K562 (cell line): Measurements from ENCODE around the gene INO80E. TPM values are rescaled to one million over a fixed set of nuclear protein-coding genes. Genes with fewer than 3 reads are reported as not detected.

Experiments
- ATAC-seq: fragments of 200-7000 bp; cut with Tn5 transposase; 3 replicates; pipeline ENCODE4 v1.9.1; 2020; ENCODE audit warnings: moderate library complexity
- BruUV-seq: library from RNA; stranded (reverse); fragments of 400-500 nt; replicated peaks from 2 replicates; lab custom pipeline; 2021; lab: Mats Ljungman, UMichigan
- CTCF ChIA-PET: fragments of 300-600 bp; formaldehyde crosslinking; extraction: SDS; loops from one replicate; lab custom pipeline; 2021; ENCODE audit warnings: low intra/inter-chr PET ratio; lab: Yijun Ruan, JAX
- POLR2A ChIA-PET: fragments of 300-600, 350-650 bp; sonication (Branson Sonifier 250); formaldehyde crosslinking; extraction: SDS; loops from one replicate; lab custom pipeline; 2021; ENCODE audit warnings: antibody characterized with exemption, inconsistent platforms; lab: Yijun Ruan, JAX
- DNase-seq, 4 experiments: peaks; one replicate each; pipeline versions ENCODE4 v3.0.0 to v3.0.0-alpha.2; 2011 to 2018; ENCODE audit warnings: low spot score in 3 of 4, mixed read lengths in 3 of 4; ENCODE audit errors: extremely low read depth in 1 of 4
- FAIRE-seq: peaks from 2 replicates; lab custom pipeline; 2011; peaks lifted over from hg19 to GRCh38; lab: Jason Lieb, UNC
- H2AFZ ChIP-seq: 2 replicates; pipeline ENCODE4 v1.6.0; 2011; ENCODE audit warnings: low read depth, low read length, control low read depth, inconsistent platforms
- H3K27ac ChIP-seq: fragments of 200-600 bp; 3 replicates; pipeline ENCODE4 v1.8.0; 2011; ENCODE audit warnings: low read depth, mild to moderate bottlenecking, control low read depth, inconsistent platforms, low read length, moderate library complexity, mixed read lengths; ENCODE audit errors: extremely low read depth
- H3K27me3 ChIP-seq, 2 experiments: fragments of 300-600 bp in 1 of 2; 2 replicates in 1 of 2; 3 replicates in 1 of 2; pipeline versions ENCODE4 v1.6.0 to v1.8.0; 2011; ENCODE audit warnings: inconsistent platforms in 2 of 2, low read length in 2 of 2, mild to moderate bottlenecking in 1 of 2, mixed read lengths in 1 of 2, moderate library complexity in 1 of 2; ENCODE audit not compliant: control insufficient read depth in 2 of 2, insufficient read depth in 2 of 2
- H3K36me3 ChIP-seq: fragments of 300-600 bp; 3 replicates; pipeline ENCODE4 v1.8.0; 2011; ENCODE audit warnings: mild to moderate bottlenecking, low read length, inconsistent platforms; ENCODE audit not compliant: control insufficient read depth, insufficient read depth
- H3K4me1 ChIP-seq, 2 experiments: fragments of 200-600 bp in 1 of 2; replicated peaks in 1 of 2; 2 replicates in 1 of 2; 3 replicates in 1 of 2; pipeline versions ENCODE4 v1.5.1 to v1.8.0; 2011; ENCODE audit warnings: inconsistent platforms in 2 of 2, low read length in 2 of 2, mild to moderate bottlenecking in 1 of 2, mixed read lengths in 1 of 2, moderate library complexity in 1 of 2; ENCODE audit not compliant: control insufficient read depth in 2 of 2, insufficient read depth in 2 of 2
- H3K4me2 ChIP-seq: 2 replicates; pipeline ENCODE4 v1.6.1; 2011; ENCODE audit warnings: low read length, control low read depth, inconsistent platforms, mixed read lengths; ENCODE audit not compliant: insufficient read depth
- H3K4me3 ChIP-seq: fragments of 200-600 bp; sonication (generic), shearing (Covaris generic); 2 replicates; pipeline ENCODE4 v1.5.1; 2016; ENCODE audit warnings: control low read depth, inconsistent platforms
- H3K79me2 ChIP-seq: fragments of 200-600 bp; 3 replicates; pipeline ENCODE4 v1.8.0; 2011; ENCODE audit warnings: low read length, inconsistent platforms; ENCODE audit not compliant: control insufficient read depth, insufficient read depth
- H3K9ac ChIP-seq, 2 experiments: 2 replicates each; pipeline versions ENCODE4 v1.6.0 to v1.6.1; 2011; ENCODE audit warnings: low read depth in 2 of 2, low read length in 2 of 2, control low read depth in 1 of 2, inconsistent platforms in 1 of 2, mild to moderate bottlenecking in 1 of 2, mixed read lengths in 1 of 2; ENCODE audit not compliant: insufficient read depth in 1 of 2
- H3K9me1 ChIP-seq: one replicate; pipeline ENCODE4 v1.6.0; 2011; ENCODE audit warnings: inconsistent platforms, mild to moderate bottlenecking, low read length, moderate library complexity; ENCODE audit not compliant: control insufficient read depth, insufficient read depth
- H3K9me3 ChIP-seq: replicated peaks from 2 replicates; pipeline ENCODE4 v1.5.1; 2011; ENCODE audit warnings: low read depth, low read length, inconsistent platforms; ENCODE audit not compliant: control insufficient read depth, insufficient read depth
- H4K20me1 ChIP-seq: replicated peaks from 2 replicates; pipeline ENCODE4 v1.6.1; 2011; ENCODE audit warnings: low read length, inconsistent platforms, mixed read lengths; ENCODE audit not compliant: control insufficient read depth, insufficient read depth
- CREM ChIP-seq: IDR thresholded peaks from 2 replicates; pipeline ENCODE4 v1.6.1; 2014; ENCODE audit warnings: antibody characterized with exemption, low read depth
- HEY1 ChIP-seq: fragments of 250-450 bp; sonication (Bioruptor Pico); IDR thresholded peaks from 2 replicates; pipeline ENCODE4 v1.5.0; 2020; ENCODE audit warnings: mild to moderate bottlenecking, moderate library complexity, borderline replicate concordance
- MEIS2 ChIP-seq: fragments of 450-650 bp; IDR thresholded peaks from 2 replicates; pipeline ENCODE4 v1.6.1; 2014; ENCODE audit warnings: mild to moderate bottlenecking; ENCODE audit not compliant: partially characterized antibody
- MNT ChIP-seq, 2 experiments: fragments of 450-650 bp; conservative IDR thresholded peaks; 2 replicates each; pipeline ENCODE4 v1.6.1; 2017; ENCODE audit warnings: mild to moderate bottlenecking in 2 of 2, moderate library complexity in 2 of 2
- MYC ChIP-seq, 2 experiments: fragments of 250-450 bp in 1 of 2; sonication (Bioruptor Pico) in 1 of 2; IDR thresholded peaks; 2 replicates each; pipeline versions ENCODE4 v1.5.1 to v1.6.1; 2012 to 2021; ENCODE audit warnings: low read depth in 2 of 2, borderline replicate concordance in 1 of 2, improper control_type of control experiment in 1 of 2, low read length in 1 of 2, mild to moderate bottlenecking in 1 of 2, moderate library complexity in 1 of 2
- PKNOX1 ChIP-seq: fragments of 450-650 bp; IDR thresholded peaks from 2 replicates; pipeline ENCODE4 v1.6.1; 2016
- PRMT5 ChIP-seq: sonication (generic); formaldehyde crosslinking; IDR thresholded peaks from 2 replicates; pipeline ENCODE4 v1.5.0; 2020; ENCODE audit warnings: missing genetic modification reagents
- SMARCA5 ChIP-seq: fragments of 450-650 bp; IDR thresholded peaks from 2 replicates; pipeline ENCODE4 v1.6.1; 2016
- SP1 ChIP-seq: sonication (generic); formaldehyde crosslinking; IDR thresholded peaks from 2 replicates; pipeline ENCODE4 v1.8.1; 2022; ENCODE audit warnings: mild to moderate bottlenecking, missing genetic modification reagents
- TOE1 ChIP-seq, 2 experiments: fragments of 450-650 bp in 1 of 2; sonication (generic) in 1 of 2; formaldehyde crosslinking in 1 of 2; IDR thresholded peaks; 2 replicates each; pipeline versions ENCODE4 v1.7.1 to v1.8.0; 2016 to 2022; ENCODE audit warnings: borderline replicate concordance in 2 of 2, mild to moderate bottlenecking in 2 of 2, antibody characterized with exemption in 1 of 2, inconsistent platforms in 1 of 2, low read depth in 1 of 2, missing genetic modification reagents in 1 of 2, moderate library complexity in 1 of 2
- UBTF ChIP-seq, 2 experiments: IDR thresholded peaks; 2 replicates each; pipeline ENCODE4 v1.6.1; 2012; ENCODE audit warnings: improper control_type of control experiment in 2 of 2, low read depth in 2 of 2, low read length in 2 of 2, borderline replicate concordance in 1 of 2
- VEZF1 ChIP-seq: fragments of 200-800 bp; sonication (Bioruptor generic); IDR thresholded peaks from 2 replicates; pipeline ENCODE4 v1.6.1; 2017; ENCODE audit warnings: missing genetic modification characterization, missing compliant biosample characterization
- WGBS: fragments of 100-300 bp; shearing (Covaris generic); methylation state at CpG from one replicate; pipeline ENCODE4 v1.1.6; 2016; ENCODE audit warnings: low coverage, mixed read lengths; ENCODE audit not compliant: insufficient coverage; ENCODE audit errors: missing lambda C conversion rate; 5-methylcytosine and 5-hydroxymethylcytosine counted together
- in situ Hi-C: fragments of 300-500 bp; cut with MboI; formaldehyde crosslinking; loops from 4 replicates; pipeline ENCODE4 v1.15.0; 2018; ENCODE audit warnings: inconsistent platforms, mixed read lengths
- intact Hi-C: fragments of 100-400 bp; cut with micrococcal nuclease; formaldehyde crosslinking; loops from 2 replicates; pipeline ENCODE4 v1.14.2; 2022
- polyA plus RNA-seq, 8 experiments: library from polyadenylated mRNA; depleted of rRNA in 4 of 8; stranded (reverse) in 5 of 8; unstranded in 3 of 8; fragments of >200 nt; fragmentation: Nextera tagmentation in 2 of 8; fragmentation: Illumina TruSeq in 1 of 8; extraction: Ambion mirVana in 2 of 8; extraction: Trizol in 1 of 8; gene quantifications; 2 replicates each; pipeline versions ENCODE4 v1.2.1 to v1.2.3, GENCODE V29; 2011 to 2014; ENCODE audit warnings: inconsistent platforms in 1 of 8, missing spikeins in 1 of 8
- total RNA-seq, 7 experiments: library from RNA; depleted of rRNA in 6 of 7; stranded (reverse); fragments of >200 nt in 6 of 7; fragmentation: Illumina TruSeq in 2 of 7; extraction: Trizol in 2 of 7; gene quantifications; 2 replicates each; pipeline versions ENCODE4 v1.2.1 to v1.2.3, GENCODE V29; 2011 to 2021; ENCODE audit warnings: low replicate concordance in 1 of 7

The INO80E gene
- total and polyA plus RNA-seq, 9 of the 15 experiments (the other 6 are each of a cell fraction or from before 2014, with no cell fraction given), result 0.31 to 102 (median 49.3) TPM

GRCh38 chr16:30053376-30054015, 57.5 kb downstream of the INO80E start:
- CTCF ChIA-PET, result no interaction called here
- POLR2A ChIA-PET, result interaction anchor here (0.6 to 1.5 kb wide), 10 partner anchors 12 to 943 kb away, joined by 3 to 13 read pairs (median 3); partner anchors contain the start of genes ALDOA and PPP4C
- H4K20me1 ChIP-seq, result peaks cover 4% of the 10 kb centered on the region; the same call in 1 of the 2 replicates
- peak; percentile 7; the same call in 1 of the 3 replicates for ATAC-seq
- peak overlapping the region; percentile 44 to 87 for H3K9ac ChIP-seq
- H2AFZ ChIP-seq, result peak overlapping the region; percentile 95
- no peaks in the 10 kb centered on the region for H3K9me3 ChIP-seq
- peak overlapping the region; percentile 83 for H3K4me2 ChIP-seq
- H3K27me3 ChIP-seq, result no peaks in the 10 kb centered on the region
- H3K79me2 ChIP-seq, result peaks cover 14% of the 10 kb centered on the region; the same call in 2 of the 3 replicates
- peak overlapping the region; percentile 56 for H3K27ac ChIP-seq
- H3K4me1 ChIP-seq, result peaks cover 19 to 32% of the 10 kb centered on the region in 2 experiments
- in situ Hi-C loops (no loop called here), intact Hi-C loops (no loop called here)
- peak; percentile 60 for FAIRE-seq
- TSS peak; percentile 78 for BruUV-seq
- 0 out of 3 replicates have a peak, but pooled peaks cover 5% of the 10 kb centered on the region for H3K36me3 ChIP-seq
- H3K9me1 ChIP-seq, result no peaks in the 10 kb centered on the region
- 8% methylated on average over 17 of the region's 19 CpGs for WGBS
- peak in 1 of 4 experiments; percentile 27 for DNase-seq
- peak overlapping the region; percentile 56 for H3K4me3 ChIP-seq
- TF ChIP-seq VEZF1 (no peak), SMARCA5 (no peak), TOE1 (IDR thresholded peaks at IDR 0.05; ENCODE audit: borderline replicate concordance) (0 out of 2 replicates have a peak, but pooled peaks have one; percentile 14), TOE1 (CRISPR knock-in tag; IDR thresholded peaks at IDR 0.05; ENCODE audit: borderline replicate concordance, low read depth) (no peak), UBTF (IDR thresholded peaks at IDR 0.05; ENCODE audit: borderline replicate concordance in 1 of 2, low read depth in 2 of 2, low read length in 2 of 2) (no peak), PKNOX1 (peak; percentile 59), PRMT5 (CRISPR knock-in tag) (0 out of 2 replicates have a peak, but pooled peaks have one; percentile 61), HEY1 (CRISPR knock-in tag) (no peak), CREM (peak; percentile 56), MNT (conservative IDR thresholded peaks at IDR 0.05) (peak in 1 of 2 experiments; percentile 2; a peak in 1 of 4 replicates), MEIS2 (peak; percentile 64), MYC (IDR thresholded peaks at IDR 0.05; ENCODE audit: low read depth, low read length) (no peak), MYC (CRISPR knock-in tag; IDR thresholded peaks at IDR 0.05; ENCODE audit: borderline replicate concordance, low read depth) (0 out of 2 replicates have a peak, but pooled peaks have one; percentile 3), SP1 (peak; percentile 20; the same call in 1 of the 2 replicates)
